Body of pancreas (tissue), 4 donors: ENCODE results near the gene PPOX. TPM values are rescaled to one million over a fixed set of nuclear protein-coding genes. Genes with fewer than 3 reads are reported as not detected.

Source experiments
- ATAC-seq: fragments of 150-250 bp; one replicate; pipeline ENCODE4 v1.9.1; 2016
- DNase-seq, 4 donors: peaks; one replicate each; pipeline ENCODE4 v3.0.0-alpha.2; 2019
- H3K27ac ChIP-seq, 4 donors: fragments of 200-600 bp; sonication (generic); 1 replicate in 3 of 4; 2 replicates in 1 of 4; pipeline versions ENCODE4 v1.5.1 to v1.6.1; 2016 to 2019; ENCODE audit warnings: mild to moderate bottlenecking in 1 of 4, mixed read lengths in 1 of 4, moderate library complexity in 1 of 4
- H3K27me3 ChIP-seq, 2 donors: fragments of 200-600 bp; sonication (generic); one replicate each; pipeline ENCODE4 v1.6.0; 2016; ENCODE audit warnings: mild to moderate bottlenecking in 1 of 2
- H3K36me3 ChIP-seq, 2 donors: fragments of 200-600 bp; sonication (generic); replicated peaks in 1 of 2; 2 replicates each; pipeline ENCODE4 v1.5.1; 2016; ENCODE audit warnings: low read depth in 2 of 2; ENCODE audit not compliant: insufficient read depth in 1 of 2
- H3K4me1 ChIP-seq: fragments of 200-600 bp; sonication (generic); one replicate; pipeline ENCODE4 v1.6.0; 2016
- H3K4me3 ChIP-seq, 2 donors: fragments of 200-600 bp; sonication (generic); 1 replicate in 1 of 2; 2 replicates in 1 of 2; pipeline ENCODE4 v1.5.1; 2016 to 2019
- H3K9me3 ChIP-seq, 3 donors: fragments of 200-600 bp; sonication (generic); 1 replicate in 2 of 3; 2 replicates in 1 of 3; pipeline ENCODE4 v1.5.1; 2016
- CTCF ChIP-seq, 7 experiments: fragments of 450-650 bp in 4 of 7; fragments of 200-600 bp in 3 of 7; sonication (generic) in 3 of 7; IDR thresholded peaks; one replicate each; pipeline ENCODE4 v1.5.1; 2016 to 2019; ENCODE audit warnings: antibody characterized with exemption in 7 of 7
- POLR2A ChIP-seq, 3 donors: fragments of 450-650 bp; IDR thresholded peaks; one replicate each; pipeline ENCODE4 v1.6.1; 2016; ENCODE audit warnings: antibody characterized with exemption in 3 of 3, mild to moderate bottlenecking in 2 of 3
- WGBS, 2 donors: methylation state at CpG; one replicate each; pipeline ENCODE4 v1.1.5; 2017; 5-methylcytosine and 5-hydroxymethylcytosine counted together
- intact Hi-C: fragments of 100-400 bp; cut with DNase I; formaldehyde crosslinking; loops from one replicate; pipeline ENCODE4 v1.15.1; 2023
- total RNA-seq, 2 donors: library from RNA; depleted of rRNA; stranded (reverse); fragments of >200 nt; gene quantifications; one replicate each; pipeline ENCODE4 v1.1.0, GENCODE V29; 2016

The PPOX gene
- total RNA-seq, 2 donors from 2014 or later, result 16.2 to 18.9 TPM

GRCh38 chr1:161121834-161122233, 44.4 kb upstream of the PPOX start:
- Histone ChIP-seq H3K27ac (no peak overlapping the region), H3K36me3 (peaks cover 4 to 27% of the 10 kb centered on the region in 2 donors), H3K4me1 (peaks cover 36% of the 10 kb centered on the region), H3K27me3 (no peaks in the 10 kb centered on the region), H3K9me3 (no peaks in the 10 kb centered on the region), H3K4me3 (no peak overlapping the region)
- WGBS, 2 donors, result 67 to 69% methylated on average over 4 of the region's 4 CpGs
- no peak for TF ChIP-seq CTCF (IDR thresholded peaks at IDR 0.05)
- no peak for TF ChIP-seq POLR2A (IDR thresholded peaks at IDR 0.05)
- intact Hi-C loops, result no loop called here
- ATAC-seq (no peak), DNase-seq (no peak)

- Histone ChIP-seq H3K27me3 (no peaks in the 10 kb centered on the region), H3K4me3 (no peak overlapping the region), H3K27ac (no peak overlapping the region), H3K4me1 (peaks cover 33% of the 10 kb centered on the region), H3K9me3 (no peaks in the 10 kb centered on the region), H3K36me3 (peaks cover 4 to 27% of the 10 kb centered on the region in 2 donors)
- DNase-seq (no peak), ATAC-seq (no peak)
- intact Hi-C loops, result no loop called here
- TF ChIP-seq POLR2A (IDR thresholded peaks at IDR 0.05), result no peak
- TF ChIP-seq CTCF (IDR thresholded peaks at IDR 0.05), result no peak
- WGBS, 2 donors, result 85 to 92% methylated on average over 6 of the region's 6 CpGs
Observed at GRCh38 chr1:161122967-161123366, 43.3 kb upstream of the PPOX start.

- 76 to 92% methylated on average over 2 of the region's 2 CpGs for WGBS, 2 donors
- no peak overlapping the region for H3K4me3 ChIP-seq
- H3K27me3 ChIP-seq, result no peaks in the 10 kb centered on the region
- peaks cover 0 to 18% of the 10 kb centered on the region in 2 donors for H3K36me3 ChIP-seq
- no peak for ATAC-seq
- peaks cover 26% of the 10 kb centered on the region for H3K4me1 ChIP-seq
- intact Hi-C loops, result no loop called here
- DNase-seq, result no peak
- no peak for TF ChIP-seq POLR2A (IDR thresholded peaks at IDR 0.05)
- no peak for TF ChIP-seq CTCF (IDR thresholded peaks at IDR 0.05)
- no peak overlapping the region for H3K27ac ChIP-seq
- no peaks in the 10 kb centered on the region for H3K9me3 ChIP-seq
Observed at GRCh38 chr1:161127649-161128048, 38.6 kb upstream of the PPOX start.

GRCh38 chr1:161128591-161129420, 37.4 kb upstream of the PPOX start:
- WGBS, 2 donors, result 90 to 91% methylated on average over 4 of the region's 4 CpGs
- no peak for ATAC-seq
- H3K36me3 ChIP-seq, result peaks cover 0 to 11% of the 10 kb centered on the region in 2 donors

More at GRCh38 chr1:161128591-161129420, 37.4 kb upstream of the PPOX start:
- no peak for TF ChIP-seq POLR2A (IDR thresholded peaks at IDR 0.05)
- no peak for TF ChIP-seq CTCF (IDR thresholded peaks at IDR 0.05)
- H3K4me1 ChIP-seq, result peaks cover 31% of the 10 kb centered on the region
- no peak overlapping the region for H3K4me3 ChIP-seq
- H3K27me3 ChIP-seq, result no peaks in the 10 kb centered on the region
- intact Hi-C loops, result no loop called here
- no peaks in the 10 kb centered on the region for H3K9me3 ChIP-seq
- DNase-seq, result no peak
- no peak overlapping the region for H3K27ac ChIP-seq
